HepG2 (cell line): ENCODE measurements around the gene SAMD4B. TPM values are rescaled to one million over a fixed set of nuclear protein-coding genes. Genes with fewer than 3 reads are reported as not detected.

Source experiments
- AGO2 ChIP-seq: fragments of 200-400 bp; formaldehyde crosslinking; optimal IDR thresholded peaks from 2 replicates; pipeline ENCODE3; 2017; ENCODE audit warnings: mild to moderate bottlenecking, low read depth, low read length, moderate library complexity
- BCL3 ChIP-seq: sonication (generic); formaldehyde crosslinking; IDR thresholded peaks from 2 replicates; pipeline ENCODE4 v1.5.1; 2020; ENCODE audit warnings: mild to moderate bottlenecking, missing genetic modification reagents, moderate library complexity
- CHD4 ChIP-seq: fragments of 200-600 bp; sonication (generic); IDR thresholded peaks from 2 replicates; pipeline ENCODE4 v1.7.0; 2017; ENCODE audit warnings: mild to moderate bottlenecking, low read length, borderline replicate concordance
- GMEB1 ChIP-seq: sonication (generic); formaldehyde crosslinking; IDR thresholded peaks from 2 replicates; pipeline ENCODE4 v1.5.1; 2020; ENCODE audit warnings: missing genetic modification reagents, mild to moderate bottlenecking, borderline replicate concordance
- HNF1B ChIP-seq: sonication (generic); formaldehyde crosslinking; IDR thresholded peaks from 2 replicates; pipeline ENCODE4 v1.5.1; 2020; ENCODE audit warnings: mild to moderate bottlenecking, moderate library complexity, missing genetic modification reagents
- RFXAP ChIP-seq: sonication (generic); formaldehyde crosslinking; IDR thresholded peaks from 2 replicates; pipeline ENCODE4 v1.4.0; 2020; ENCODE audit warnings: missing genetic modification reagents, borderline replicate concordance
- SKIL ChIP-seq: sonication (generic); formaldehyde crosslinking; IDR thresholded peaks from 2 replicates; pipeline ENCODE4 v1.8.0; 2022; ENCODE audit warnings: missing genetic modification reagents, mild to moderate bottlenecking, moderate library complexity, borderline replicate concordance
- SMAD3 ChIP-seq: sonication (generic); formaldehyde crosslinking; IDR thresholded peaks from 2 replicates; pipeline ENCODE4 v1.4.0; 2020; ENCODE audit warnings: missing genetic modification reagents
- SP1 ChIP-seq, 2 experiments: fragments of 450-650 bp in 1 of 2; sonication (generic) in 1 of 2; formaldehyde crosslinking in 1 of 2; IDR thresholded peaks; 2 replicates each; pipeline versions ENCODE4 v1.4.0 to v1.6.1; 2016 to 2020; ENCODE audit warnings: missing genetic modification reagents in 1 of 2
- SPEN ChIP-seq: sonication (generic); formaldehyde crosslinking; IDR thresholded peaks from 2 replicates; pipeline ENCODE4 v1.5.1; 2020; ENCODE audit warnings: low read depth, mild to moderate bottlenecking, missing genetic modification reagents
- SUZ12 ChIP-seq: fragments of 150-350 bp; IDR thresholded peaks from 2 replicates; pipeline ENCODE4 v1.6.1; 2014; ENCODE audit warnings: low read depth, low read length
- TARDBP ChIP-seq: sonication (generic); formaldehyde crosslinking; IDR thresholded peaks from 2 replicates; pipeline ENCODE4 v1.8.0; 2022; ENCODE audit warnings: mild to moderate bottlenecking, missing genetic modification reagents
- YY1 ChIP-seq: IDR thresholded peaks from 2 replicates; pipeline ENCODE4 v1.6.1; 2011; ENCODE audit warnings: low read length, low read depth, moderate library complexity, mild to moderate bottlenecking; ENCODE audit not compliant: insufficient read depth, insufficient replicate concordance
- ZBTB7B ChIP-seq: sonication (generic); formaldehyde crosslinking; IDR thresholded peaks from 2 replicates; pipeline ENCODE4 v1.4.0; 2020; ENCODE audit warnings: missing genetic modification reagents
- ZFP37 ChIP-seq: sonication (generic); formaldehyde crosslinking; IDR thresholded peaks from 2 replicates; pipeline ENCODE4 v1.4.0; 2020; ENCODE audit warnings: missing genetic modification reagents, borderline replicate concordance
- ZNF280D ChIP-seq: sonication (generic); formaldehyde crosslinking; IDR thresholded peaks from 2 replicates; pipeline ENCODE4 v1.5.1; 2020; ENCODE audit warnings: mild to moderate bottlenecking, missing genetic modification reagents
- ZNF510 ChIP-seq: sonication (generic); formaldehyde crosslinking; IDR thresholded peaks from 2 replicates; pipeline ENCODE4 v1.4.0; 2020; ENCODE audit warnings: low read depth, mild to moderate bottlenecking, missing genetic modification reagents
- ZNF772 ChIP-seq: sonication (generic); formaldehyde crosslinking; IDR thresholded peaks from 2 replicates; pipeline ENCODE4 v1.5.0; 2020; ENCODE audit warnings: mild to moderate bottlenecking, missing genetic modification reagents
- polyA plus RNA-seq, 8 experiments: library from polyadenylated mRNA; depleted of rRNA in 3 of 8; stranded (reverse) in 7 of 8; unstranded in 1 of 8; fragments of >200 nt; fragmentation: Illumina TruSeq in 4 of 8; extraction: Trizol in 4 of 8; gene quantifications; 2 replicates each; pipeline versions ENCODE4 v1.2.1 to v1.2.3, GENCODE V29; 2011 to 2016; ENCODE audit warnings: low read depth in 4 of 8, missing spikeins in 1 of 8, mixed read lengths in 1 of 8; ENCODE audit not compliant: insufficient read depth in 1 of 8
- total RNA-seq, 5 experiments: library from RNA; depleted of rRNA; stranded (reverse); fragments of >200 nt; fragmentation: Illumina TruSeq; extraction: Trizol; gene quantifications; 2 replicates each; pipeline ENCODE4 v1.2.3, GENCODE V29; 2016; ENCODE audit warnings: low read depth in 1 of 5

Gene SAMD4B
- total and polyA plus RNA-seq, 2 of the 13 experiments (the other 11 are each of a cell fraction or from before 2014, with no cell fraction given): 26.0 to 31.8 TPM

GRCh38 chr19:39406656-39407409 is 64.6 kb downstream of the SAMD4B start, which contains the start of gene ZFP36 (continued):
- TF ChIP-seq TARDBP (no peak), ZFP37 (CRISPR knock-in tag) (peak; percentile 69), RFXAP (CRISPR knock-in tag) (no peak), GMEB1 (CRISPR knock-in tag) (0 out of 2 replicates have a peak, but pooled peaks have one; percentile 41), CHD4 (peak; percentile 50; the same call in 1 of the 2 replicates), SUZ12 (no peak), SPEN (CRISPR knock-in tag) (peak; percentile 84), HNF1B (CRISPR knock-in tag) (peak; percentile 19; the same call in 1 of the 2 replicates), ZNF280D (0 out of 2 replicates have a peak, but pooled peaks have one; percentile 22), BCL3 (no peak), ZNF510 (0 out of 2 replicates have a peak, but pooled peaks have one; percentile 34), SKIL (CRISPR knock-in tag) (peak; percentile 30; the same call in 1 of the 2 replicates), ZNF772 (CRISPR knock-in tag) (peak; percentile 70), YY1 (peak; percentile 25), SMAD3 (CRISPR knock-in tag) (0 out of 2 replicates have a peak, but pooled peaks have one; percentile 29), AGO2 (peak; percentile 90), ZBTB7B (CRISPR knock-in tag) (0 out of 2 replicates have a peak, but pooled peaks have one; percentile 24), SP1 (IDR thresholded peaks at IDR 0.05) (no peak), SP1 (CRISPR knock-in tag; IDR thresholded peaks at IDR 0.05) (peak; percentile 33)
